ENCODE data around the gene FSTL4. TPM values are rescaled to one million over a fixed set of nuclear protein-coding genes. Genes with fewer than 3 reads are reported as not detected.

Gene FSTL4
- total RNA-seq, 1 donor from 2014 or later, result 0.21 TPM

- Mint-ChIP-seq H3K4me1 (ENCODE audit: unreplicated experiment) (no peaks in the 10 kb centered on the region), H3K27ac (ENCODE audit: unreplicated experiment) (no peak overlapping the region), H3K9me3 (ENCODE audit: unreplicated experiment) (no peaks in the 10 kb centered on the region), H3K36me3 (ENCODE audit: low read depth, unreplicated experiment) (no peaks in the 10 kb centered on the region), H3K27me3 (ENCODE audit: unreplicated experiment) (peaks cover 2% of the 10 kb centered on the region), H3K4me3 (ENCODE audit: unreplicated experiment) (no peak overlapping the region)
- no peak for DNase-seq (ENCODE audit: low spot score)
- TF ChIP-seq CTCF (IDR thresholded peaks at IDR 0.05; ENCODE audit: unreplicated experiment), result no peak
Measured at GRCh38 chr5:133531178-133531577, 81.2 kb downstream of the FSTL4 start.

- H3K36me3 Mint-ChIP-seq (ENCODE audit: low read depth, unreplicated experiment), result no peaks in the 10 kb centered on the region
- no peak overlapping the region for H3K27ac Mint-ChIP-seq (ENCODE audit: unreplicated experiment)
- TF ChIP-seq CTCF (IDR thresholded peaks at IDR 0.05; ENCODE audit: unreplicated experiment), result no peak
- H3K9me3 Mint-ChIP-seq (ENCODE audit: unreplicated experiment), result no peaks in the 10 kb centered on the region
- no peak for DNase-seq (ENCODE audit: low spot score)
- no peak overlapping the region for H3K4me3 Mint-ChIP-seq (ENCODE audit: unreplicated experiment)
- no peaks in the 10 kb centered on the region for H3K27me3 Mint-ChIP-seq (ENCODE audit: unreplicated experiment)
- H3K4me1 Mint-ChIP-seq (ENCODE audit: unreplicated experiment), result no peaks in the 10 kb centered on the region
Measured at GRCh38 chr5:133530270-133530669, 82.1 kb downstream of the FSTL4 start.

GRCh38 chr5:133528841-133529240 is 83.5 kb downstream of the FSTL4 start:
- no peak for DNase-seq (ENCODE audit: low spot score)
- Mint-ChIP-seq H3K9me3 (ENCODE audit: unreplicated experiment) (no peaks in the 10 kb centered on the region), H3K27ac (ENCODE audit: unreplicated experiment) (no peak overlapping the region), H3K4me3 (ENCODE audit: unreplicated experiment) (no peak overlapping the region), H3K36me3 (ENCODE audit: low read depth, unreplicated experiment) (no peaks in the 10 kb centered on the region), H3K4me1 (ENCODE audit: unreplicated experiment) (no peaks in the 10 kb centered on the region), H3K27me3 (ENCODE audit: unreplicated experiment) (no peaks in the 10 kb centered on the region)
- TF ChIP-seq CTCF (IDR thresholded peaks at IDR 0.05; ENCODE audit: unreplicated experiment), result no peak

GRCh38 chr5:133527311-133527710 is 85.0 kb downstream of the FSTL4 start:
- Mint-ChIP-seq H3K9me3 (ENCODE audit: unreplicated experiment) (no peaks in the 10 kb centered on the region), H3K27ac (ENCODE audit: unreplicated experiment) (no peak overlapping the region), H3K4me1 (ENCODE audit: unreplicated experiment) (no peaks in the 10 kb centered on the region), H3K4me3 (ENCODE audit: unreplicated experiment) (no peak overlapping the region), H3K36me3 (ENCODE audit: low read depth, unreplicated experiment) (no peaks in the 10 kb centered on the region), H3K27me3 (ENCODE audit: unreplicated experiment) (no peaks in the 10 kb centered on the region)
- no peak for TF ChIP-seq CTCF (IDR thresholded peaks at IDR 0.05; ENCODE audit: unreplicated experiment)
- no peak for DNase-seq (ENCODE audit: low spot score)

GRCh38 chr5:133526368-133526767 is 86.0 kb downstream of the FSTL4 start:
- H3K36me3 Mint-ChIP-seq (ENCODE audit: low read depth, unreplicated experiment), result no peaks in the 10 kb centered on the region
- no peaks in the 10 kb centered on the region for H3K27me3 Mint-ChIP-seq (ENCODE audit: unreplicated experiment)
- DNase-seq (ENCODE audit: low spot score), result no peak
- H3K27ac Mint-ChIP-seq (ENCODE audit: unreplicated experiment), result no peak overlapping the region
- H3K4me1 Mint-ChIP-seq (ENCODE audit: unreplicated experiment), result no peaks in the 10 kb centered on the region
- no peaks in the 10 kb centered on the region for H3K9me3 Mint-ChIP-seq (ENCODE audit: unreplicated experiment)
- no peak for TF ChIP-seq CTCF (IDR thresholded peaks at IDR 0.05; ENCODE audit: unreplicated experiment)
- no peak overlapping the region for H3K4me3 Mint-ChIP-seq (ENCODE audit: unreplicated experiment)
